Keratinocyte (primary cell): ENCODE measurements around the gene TEX13B. TPM values are rescaled to one million over a fixed set of nuclear protein-coding genes. Genes with fewer than 3 reads are reported as not detected.

Experiments
- DNase-seq: peaks from one replicate; pipeline ENCODE4 v3.0.0-alpha.2; 2011; ENCODE audit warnings: low read depth, missing footprints, low spot score
- FAIRE-seq: peaks from 2 replicates; lab custom pipeline; 2011; peaks lifted over from hg19 to GRCh38; lab: Jason Lieb, UNC
- H2AFZ ChIP-seq: 2 replicates; pipeline ENCODE4 v1.6.0; 2012; ENCODE audit warnings: low read length, control low read depth, inconsistent platforms; ENCODE audit not compliant: control insufficient read depth
- H3K27ac ChIP-seq: 2 replicates; pipeline ENCODE4 v1.5.1; 2011; ENCODE audit warnings: low read length; ENCODE audit not compliant: control insufficient read depth, insufficient read depth
- H3K27me3 ChIP-seq: 3 replicates; pipeline ENCODE4 v1.6.0; 2011; ENCODE audit warnings: low read length; ENCODE audit not compliant: control insufficient read depth, insufficient read depth; ENCODE audit errors: extremely low read depth
- H3K36me3 ChIP-seq, 2 experiments: 2 replicates in 1 of 2; 3 replicates in 1 of 2; pipeline ENCODE4 v1.5.1; 2011; ENCODE audit warnings: low read length in 2 of 2, mild to moderate bottlenecking in 1 of 2; ENCODE audit not compliant: control insufficient read depth in 2 of 2, insufficient read depth in 2 of 2; ENCODE audit errors: extremely low read depth in 1 of 2
- H3K4me1 ChIP-seq: 3 replicates; pipeline ENCODE4 v1.5.1; 2011; ENCODE audit warnings: low read length; ENCODE audit not compliant: control insufficient read depth, insufficient read depth; ENCODE audit errors: extremely low read depth
- H3K4me2 ChIP-seq: 3 replicates; pipeline ENCODE4 v1.6.0; 2011; ENCODE audit warnings: low read depth, low read length; ENCODE audit not compliant: control insufficient read depth, insufficient read depth; ENCODE audit errors: extremely low read depth
- H3K4me3 ChIP-seq, 3 experiments: fragments of 200-600 bp in 1 of 3; sonication (generic) in 1 of 3; 2 replicates in 2 of 3; 3 replicates in 1 of 3; pipeline ENCODE4 v1.5.1; 2011 to 2016; ENCODE audit warnings: low read length in 3 of 3, mild to moderate bottlenecking in 3 of 3, control low read depth in 2 of 3, inconsistent platforms in 1 of 3, low read depth in 1 of 3, mixed read lengths in 1 of 3, mixed run types in 1 of 3, moderate library complexity in 1 of 3; ENCODE audit not compliant: control insufficient read depth in 2 of 3, insufficient read depth in 2 of 3; ENCODE audit errors: extremely low read depth in 1 of 3
- H3K79me2 ChIP-seq: 2 replicates; pipeline ENCODE4 v1.6.0; 2012; ENCODE audit warnings: low read length; ENCODE audit not compliant: control insufficient read depth, insufficient read depth
- H3K9ac ChIP-seq: 3 replicates; pipeline ENCODE4 v1.6.0; 2011; ENCODE audit warnings: low read length; ENCODE audit not compliant: control insufficient read depth, insufficient read depth; ENCODE audit errors: extremely low read depth
- H3K9me1 ChIP-seq: 3 replicates; pipeline ENCODE4 v1.6.0; 2011; ENCODE audit warnings: low read length; ENCODE audit not compliant: control insufficient read depth, insufficient read depth; ENCODE audit errors: extremely low read depth
- H3K9me3 ChIP-seq: 2 replicates; pipeline ENCODE4 v1.5.1; 2012; ENCODE audit warnings: low read depth, low read length; ENCODE audit not compliant: control insufficient read depth
- H4K20me1 ChIP-seq: 3 replicates; pipeline ENCODE4 v1.6.0; 2011; ENCODE audit warnings: low read length; ENCODE audit not compliant: control insufficient read depth, insufficient read depth; ENCODE audit errors: extremely low read depth
- CTCF ChIP-seq, 3 experiments: IDR thresholded peaks in 1 of 3; conservative IDR thresholded peaks in 1 of 3; optimal IDR thresholded peaks in 1 of 3; 2 replicates in 2 of 3; 3 replicates in 1 of 3; pipeline versions ENCODE3 to v1.5.1; 2011; ENCODE audit warnings: low read length in 3 of 3, mild to moderate bottlenecking in 3 of 3, moderate library complexity in 2 of 3, control low read depth in 1 of 3, inconsistent platforms in 1 of 3; ENCODE audit not compliant: insufficient read depth in 2 of 3; ENCODE audit errors: extremely low read depth in 1 of 3
- EZH2 ChIP-seq: IDR thresholded peaks from one replicate; pipeline ENCODE4 v1.6.1; 2012; ENCODE audit warnings: inconsistent platforms, mild to moderate bottlenecking, low read length, moderate library complexity
- dilution Hi-C: fragments of 300-500 bp; cut with MboI; formaldehyde crosslinking; loops from one replicate; pipeline ENCODE4 v1.7.0; 2020; ENCODE audit warnings: low sequenced_read_pairs; ENCODE audit not compliant: extremely low pct_ligation_motif_present
- polyA plus RNA-seq, 5 experiments: library from polyadenylated mRNA; depleted of rRNA in 3 of 5; stranded (reverse) in 3 of 5; stranded (forward) in 1 of 5; unstranded in 1 of 5; fragments of >200 nt; gene quantifications; 1 replicate in 1 of 5; 2 replicates in 3 of 5; 3 replicates in 1 of 5; pipeline versions ENCODE4 v1.2.1 to v1.2.3, GENCODE V29; 2011 to 2012; ENCODE audit warnings: missing spikeins in 2 of 5, low read depth in 1 of 5, low replicate concordance in 1 of 5

TEX13B gene
- polyA plus RNA-seq, 1 donor (not counting 4 experiments of a cell fraction or from before 2014, with no cell fraction given), result not detected

DNA sequence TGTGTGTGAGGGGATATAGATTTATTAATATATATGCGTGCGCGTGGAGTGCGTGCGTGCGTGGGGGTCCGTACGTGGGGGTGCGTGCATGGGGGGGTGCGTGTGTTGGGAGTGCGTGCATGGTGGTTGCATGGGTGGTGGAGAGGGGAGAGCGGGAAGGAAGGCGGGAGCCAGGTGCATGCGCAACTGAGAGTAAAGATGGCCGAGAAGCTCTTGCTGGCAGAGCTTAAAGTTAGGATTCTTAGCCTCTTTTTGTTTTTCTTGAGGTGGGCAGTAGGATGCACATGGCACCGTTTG, 45.8 kb downstream of the TEX13B start:
- no peak for FAIRE-seq
- peak overlapping the region; percentile 79 for H3K4me2 ChIP-seq

GRCh38 chrX:107935664-107936433, 46.3 kb downstream of the TEX13B start:
- H3K9ac ChIP-seq, result peak overlapping the region; percentile 85
- peaks cover 5% of the 10 kb centered on the region for H3K4me1 ChIP-seq
- dilution Hi-C loops, result no loop called here
- H3K36me3 ChIP-seq, result peaks cover 0 to 3% of the 10 kb centered on the region in 2 experiments
- no peaks in the 10 kb centered on the region for H3K27me3 ChIP-seq
- no peaks in the 10 kb centered on the region for H3K9me1 ChIP-seq
- peak overlapping the region; percentile 64 for H2AFZ ChIP-seq
- TF ChIP-seq EZH2 (no peak), CTCF (optimal IDR thresholded peaks at IDR 0.05 in 1 of 3, IDR thresholded peaks at IDR 0.05 in 1 of 3, conservative IDR thresholded peaks at IDR 0.05 in 1 of 3; ENCODE audit: extremely low read depth in 1 of 3, insufficient read depth in 2 of 3, low read length in 3 of 3) (peak in 1 of 3 experiments; percentile 8)
- H3K79me2 ChIP-seq, result peaks cover 15% of the 10 kb centered on the region
- H3K4me3 ChIP-seq, result peak overlapping the region; percentile 52 to 79 (median 70)
- peak overlapping the region; percentile 79 for H3K4me2 ChIP-seq
- DNase-seq (peak; percentile 28), FAIRE-seq (peak; percentile 53)
- no peaks in the 10 kb centered on the region for H4K20me1 ChIP-seq
- no peaks in the 10 kb centered on the region for H3K9me3 ChIP-seq
- H3K27ac ChIP-seq, result peak overlapping the region; percentile 86

More for the DNA sequence above, 45.8 kb downstream of the TEX13B start:
- no peaks in the 10 kb centered on the region for H4K20me1 ChIP-seq
- DNase-seq, result no peak
- H3K27ac ChIP-seq, result peak overlapping the region; percentile 86
- peaks cover 15% of the 10 kb centered on the region for H3K79me2 ChIP-seq
- H3K27me3 ChIP-seq, result no peaks in the 10 kb centered on the region
- peaks cover 0 to 3% of the 10 kb centered on the region in 2 experiments for H3K36me3 ChIP-seq
- no peak for TF ChIP-seq CTCF (optimal IDR thresholded peaks at IDR 0.05 in 1 of 3, IDR thresholded peaks at IDR 0.05 in 1 of 3, conservative IDR thresholded peaks at IDR 0.05 in 1 of 3; ENCODE audit: extremely low read depth in 1 of 3, insufficient read depth in 2 of 3, low read length in 3 of 3)
- no peak for TF ChIP-seq EZH2
- no peaks in the 10 kb centered on the region for H3K9me1 ChIP-seq
- dilution Hi-C loops, result no loop called here
- peak overlapping the region; percentile 52 to 79 (median 70) for H3K4me3 ChIP-seq
- H3K4me1 ChIP-seq, result peaks cover 5% of the 10 kb centered on the region
- H3K9me3 ChIP-seq, result no peaks in the 10 kb centered on the region
- H2AFZ ChIP-seq, result no peak overlapping the region
- H3K9ac ChIP-seq, result peak overlapping the region; percentile 85
